HG03025 (cell line): ENCODE results near the gene SLC66A1.
"Not testable (repeated sequence)": the region's sequence is repeated elsewhere in the genome, so short reads cannot be mapped to it uniquely, and the experiment has no call there.

Experiments
- ATAC-seq: cut with Tn5 transposase; IDR thresholded peaks from one replicate; pipeline ENCODE4 v1.9.1; 2021; ENCODE audit warnings: mild to moderate bottlenecking, moderate library complexity; ENCODE audit not compliant: unreplicated experiment, low FRiP score

The SLC66A1 gene

GRCh38 chr1:19311931-19312781 lies at the start of gene SLC66A1, which contains the start of gene AKR7A2:
Gene SLC66A1, plus strand, starts transcription at chr1:19312326. Its CDS starts 5,352 bp downstream, at chr1:19317678.
Gene AKR7A2, minus strand, starts transcription at chr1:19312144. Its CDS starts 20 bp downstream, at chr1:19312124.
- ATAC-seq = peak; percentile 62

GRCh38 chr1:19262744-19263143 lies 49.4 kb upstream of the SLC66A1 start:
- no peak for ATAC-seq

- ATAC-seq = no peak
Observed at GRCh38 chr1:19268445-19268844, 43.7 kb upstream of the SLC66A1 start.

- not testable (repeated sequence) for ATAC-seq
Observed at GRCh38 chr1:19269427-19270342, 42.4 kb upstream of the SLC66A1 start.

- not testable (repeated sequence) for ATAC-seq
Observed at GRCh38 chr1:19270343-19270730, 41.8 kb upstream of the SLC66A1 start.

- no peak for ATAC-seq
Observed at GRCh38 chr1:19272064-19272463, 40.1 kb upstream of the SLC66A1 start.

- no peak for ATAC-seq
Observed at GRCh38 chr1:19273106-19273843, 38.9 kb upstream of the SLC66A1 start.

GRCh38 chr1:19273844-19274531 lies 38.1 kb upstream of the SLC66A1 start:
- ATAC-seq = not testable (repeated sequence)

- ATAC-seq = no peak
Observed at GRCh38 chr1:19274636-19275035, 37.5 kb upstream of the SLC66A1 start.

- ATAC-seq = no peak
Observed at GRCh38 chr1:19283891-19284290, 28.2 kb upstream of the SLC66A1 start.

- no peak for ATAC-seq
Observed at GRCh38 chr1:19284881-19285280, 27.2 kb upstream of the SLC66A1 start.

GRCh38 chr1:19285366-19285765 lies 26.8 kb upstream of the SLC66A1 start:
- ATAC-seq = not testable (repeated sequence)

- not testable (repeated sequence) for ATAC-seq
Observed at GRCh38 chr1:19285807-19286206, 26.3 kb upstream of the SLC66A1 start.

- no peak for ATAC-seq
Observed at GRCh38 chr1:19287436-19288185, 24.5 kb upstream of the SLC66A1 start.

GRCh38 chr1:19288324-19289241 lies 23.5 kb upstream of the SLC66A1 start, which contains the start of gene AKR7A3:
Gene AKR7A3, minus strand, starts transcription at chr1:19288770. Its CDS starts 61 bp downstream, at chr1:19288709.
- ATAC-seq = not testable (repeated sequence)

- no peak for ATAC-seq
Observed at GRCh38 chr1:19289244-19289643, 22.9 kb upstream of the SLC66A1 start.

- ATAC-seq = no peak
Observed at GRCh38 chr1:19294638-19295037, 17.5 kb upstream of the SLC66A1 start.

- ATAC-seq = no peak
Observed at GRCh38 chr1:19300211-19300610, 11.9 kb upstream of the SLC66A1 start.
